ENCODE results near the gene ATP1A1. TPM values are rescaled to one million over a fixed set of nuclear protein-coding genes. Genes with fewer than 3 reads are reported as not detected.

The ATP1A1 gene
- total RNA-seq, 2 donors from 2014 or later = 259 to 313 TPM

DNA sequence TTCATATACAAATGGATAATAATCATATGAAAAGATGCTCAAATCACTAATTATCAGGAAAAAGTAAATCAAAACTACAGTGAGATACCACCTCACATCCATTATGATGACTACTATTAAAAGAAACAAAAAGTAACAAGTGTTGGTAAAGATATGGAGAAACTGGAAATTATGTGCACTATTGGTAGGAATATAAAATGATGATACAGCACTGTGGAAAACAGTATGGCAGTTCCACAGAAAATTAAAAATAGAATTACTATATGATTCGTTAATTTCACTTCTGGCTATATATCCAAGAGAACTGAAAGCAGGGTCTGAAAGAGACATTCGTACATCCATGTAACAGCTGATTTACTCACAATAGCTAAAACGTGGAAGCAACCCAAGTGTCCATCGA, 21.1 kb upstream of the ATP1A1 start:
- no peak for ATAC-seq
- no peak for DNase-seq
- Mint-ChIP-seq H3K4me1 (peaks cover 24% of the 10 kb centered on the region), H3K27me3 (no peaks in the 10 kb centered on the region), H3K36me3 (ENCODE audit: low read depth) (no peaks in the 10 kb centered on the region), H3K4me3 (no peak overlapping the region), H3K27ac (peak overlapping the region; percentile 88)
- H3K9me3 ChIP-seq (ENCODE audit: control insufficient read depth, low read length, poor library complexity, severe bottlenecking) = no peaks in the 10 kb centered on the region

DNA sequence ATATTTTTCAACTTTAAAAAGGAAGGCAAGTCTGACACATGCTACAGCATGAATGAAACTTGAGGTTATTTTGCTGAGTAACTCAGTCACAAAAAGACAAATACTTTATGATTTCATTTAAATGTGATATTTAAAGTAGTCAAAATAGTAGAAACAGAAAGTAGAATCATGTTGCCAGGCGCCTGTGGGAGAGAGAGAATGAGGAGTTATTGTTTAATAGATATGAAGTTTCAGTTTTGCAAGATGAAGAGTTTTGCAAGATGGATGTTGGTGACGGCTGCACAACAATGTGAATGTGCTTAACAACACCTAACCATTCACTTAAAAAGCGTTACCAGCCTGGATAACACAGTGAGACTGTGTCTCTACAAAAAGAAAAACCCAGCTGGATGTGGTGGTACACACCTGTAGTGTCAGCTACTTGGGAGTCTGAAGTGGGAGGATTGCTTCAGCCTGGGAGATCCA, 20.7 kb upstream of the ATP1A1 start:
- H3K4me1 Mint-ChIP-seq = peaks cover 22% of the 10 kb centered on the region
- DNase-seq = no peak
- peak overlapping the region; percentile 56 for H3K4me3 Mint-ChIP-seq
- H3K36me3 Mint-ChIP-seq (ENCODE audit: low read depth) = no peaks in the 10 kb centered on the region
- peak; percentile 23 for ATAC-seq
- H3K27me3 Mint-ChIP-seq = no peaks in the 10 kb centered on the region
- peak overlapping the region; percentile 88 for H3K27ac Mint-ChIP-seq
- H3K9me3 ChIP-seq (ENCODE audit: control insufficient read depth, low read length, poor library complexity, severe bottlenecking) = no peaks in the 10 kb centered on the region

DNA sequence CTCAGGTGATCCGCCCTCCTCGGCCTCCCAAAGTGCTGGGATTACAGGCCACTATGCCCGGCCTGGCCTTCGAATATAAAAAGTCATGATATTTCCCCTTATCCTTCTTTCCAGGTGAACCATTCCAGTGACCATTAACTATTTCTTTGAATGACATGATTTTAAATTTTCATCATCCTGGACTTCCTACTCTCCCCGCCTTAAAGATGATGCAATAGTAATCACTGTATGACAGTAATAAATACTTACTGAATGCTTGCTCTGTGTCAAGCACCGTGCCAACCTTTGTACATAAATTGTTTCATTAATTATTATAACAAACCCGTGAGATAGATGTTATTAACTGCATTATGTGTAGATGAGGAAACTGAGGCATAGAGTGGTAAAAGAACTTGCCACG, 19.9 kb upstream of the ATP1A1 start:
- peaks cover 21% of the 10 kb centered on the region for H3K4me1 Mint-ChIP-seq
- H3K9me3 ChIP-seq (ENCODE audit: control insufficient read depth, low read length, poor library complexity, severe bottlenecking) = no peaks in the 10 kb centered on the region
- no peak overlapping the region for H3K27ac Mint-ChIP-seq
- ATAC-seq (no peak), DNase-seq (no peak)
- H3K4me3 Mint-ChIP-seq = no peak overlapping the region
- H3K36me3 Mint-ChIP-seq (ENCODE audit: low read depth) = no peaks in the 10 kb centered on the region
- no peaks in the 10 kb centered on the region for H3K27me3 Mint-ChIP-seq

DNA sequence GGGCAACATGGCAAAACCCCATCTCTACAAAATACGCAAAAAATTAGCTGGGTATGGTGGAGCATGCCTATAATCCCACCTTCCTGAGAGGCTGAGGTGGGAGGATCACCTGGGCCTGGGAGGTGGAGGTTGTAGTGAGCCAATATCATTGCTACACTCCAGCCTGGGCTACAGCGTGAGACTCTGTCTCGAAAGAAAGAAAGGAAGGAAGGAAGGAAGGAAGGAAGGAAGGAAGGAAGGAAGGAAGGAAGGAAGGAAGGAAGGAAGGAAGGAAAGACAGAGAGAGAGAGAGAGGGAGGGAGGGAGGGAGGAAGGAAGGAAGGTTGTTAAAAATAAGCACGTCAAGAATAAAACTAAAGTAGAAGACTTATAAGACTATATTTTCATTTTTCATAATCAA, 17.0 kb upstream of the ATP1A1 start:
- ATAC-seq (no peak), DNase-seq (no peak)
- Mint-ChIP-seq H3K4me3 (no peak overlapping the region), H3K27ac (no peak overlapping the region), H3K27me3 (no peaks in the 10 kb centered on the region), H3K36me3 (ENCODE audit: low read depth) (no peaks in the 10 kb centered on the region), H3K4me1 (peaks cover 26% of the 10 kb centered on the region)
- H3K9me3 ChIP-seq (ENCODE audit: control insufficient read depth, low read length, poor library complexity, severe bottlenecking) = no peaks in the 10 kb centered on the region

DNA sequence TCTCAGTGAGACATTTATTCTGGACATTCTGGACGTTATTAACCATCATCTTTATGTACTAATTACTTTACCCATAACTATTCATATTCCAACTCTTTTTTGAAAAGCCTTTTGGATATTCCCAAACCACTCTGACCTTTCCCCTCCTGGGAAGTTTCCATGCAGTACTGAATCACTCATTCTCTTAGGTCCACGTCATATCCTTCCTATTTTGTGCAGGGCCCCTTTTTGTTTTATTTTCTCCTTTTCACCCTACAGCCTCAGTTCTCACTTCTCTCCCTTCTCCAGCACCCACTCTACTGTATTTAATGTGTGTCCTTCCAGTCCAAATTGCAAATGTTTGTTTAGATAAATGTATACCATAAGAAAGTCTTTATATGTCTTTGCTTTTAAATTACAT, 16.4 kb upstream of the ATP1A1 start:
- ATAC-seq (no peak), DNase-seq (no peak)
- no peaks in the 10 kb centered on the region for H3K27me3 Mint-ChIP-seq
- no peaks in the 10 kb centered on the region for H3K36me3 Mint-ChIP-seq (ENCODE audit: low read depth)
- no peak overlapping the region for H3K4me3 Mint-ChIP-seq
- no peaks in the 10 kb centered on the region for H3K9me3 ChIP-seq (ENCODE audit: control insufficient read depth, low read length, poor library complexity, severe bottlenecking)
- peak overlapping the region; percentile 6 for H3K27ac Mint-ChIP-seq
- H3K4me1 Mint-ChIP-seq = peaks cover 26% of the 10 kb centered on the region

DNA sequence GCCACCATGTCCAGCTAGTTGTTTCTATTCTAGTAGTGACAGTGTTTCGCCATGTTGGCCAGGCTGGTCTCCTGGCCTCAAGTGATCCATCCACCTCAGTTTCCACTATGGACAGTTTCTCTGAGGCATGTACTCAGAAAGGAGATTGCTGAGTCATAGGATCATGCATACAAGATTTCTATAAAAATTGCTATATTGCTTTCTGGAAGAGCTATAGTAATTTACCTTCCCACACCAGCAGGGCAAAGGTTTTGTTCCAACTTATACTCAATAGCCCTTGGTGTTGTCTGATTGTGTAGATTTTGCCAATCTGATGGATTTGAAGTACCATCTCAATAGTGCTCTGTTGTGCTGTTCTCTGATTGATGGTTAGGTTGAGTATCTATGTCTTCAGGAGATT, 15.6 kb upstream of the ATP1A1 start:
- Mint-ChIP-seq H3K27ac (peak overlapping the region; percentile 47), H3K27me3 (no peaks in the 10 kb centered on the region), H3K36me3 (ENCODE audit: low read depth) (no peaks in the 10 kb centered on the region), H3K4me3 (no peak overlapping the region), H3K4me1 (peaks cover 18% of the 10 kb centered on the region)
- H3K9me3 ChIP-seq (ENCODE audit: control insufficient read depth, low read length, poor library complexity, severe bottlenecking) = no peaks in the 10 kb centered on the region
- ATAC-seq (no peak), DNase-seq (no peak)

DNA sequence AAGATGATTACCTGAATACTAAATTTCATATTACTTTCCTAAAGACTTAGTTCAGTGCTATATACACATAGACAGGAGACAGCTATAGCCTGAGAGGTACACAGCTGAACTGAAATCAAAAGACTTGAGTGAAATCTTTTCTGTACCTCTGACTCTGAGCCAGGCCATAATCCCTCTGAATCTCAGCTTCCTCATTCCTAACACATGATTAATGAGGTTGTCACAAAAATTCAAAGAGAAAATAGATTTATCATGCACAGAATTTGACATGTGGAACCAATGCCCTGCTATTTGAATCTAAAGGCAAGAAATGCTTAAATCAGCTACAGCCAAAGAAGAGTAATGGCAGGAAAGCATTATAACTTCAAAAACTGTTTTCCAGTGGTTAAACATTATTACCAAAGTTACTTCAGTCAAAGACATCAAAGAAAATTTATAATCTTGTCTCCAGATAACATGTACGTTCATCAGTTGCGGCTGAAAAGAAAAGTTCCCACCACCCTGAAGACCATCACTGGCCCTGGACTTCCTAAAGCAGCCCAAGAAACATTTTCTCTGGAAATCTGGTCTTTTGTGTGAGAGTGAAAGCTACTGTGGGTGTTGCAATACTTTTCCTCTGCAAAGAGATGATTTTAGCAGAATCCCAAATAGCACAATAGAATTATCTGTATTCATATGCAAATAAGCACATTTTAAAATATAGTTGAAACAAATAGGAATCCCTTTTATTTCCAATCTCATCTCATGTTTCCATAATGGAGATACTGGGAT, 13.8 kb upstream of the ATP1A1 start:
- DNase-seq (no peak), ATAC-seq (no peak)
- Mint-ChIP-seq H3K4me1 (peaks cover 20% of the 10 kb centered on the region), H3K4me3 (no peak overlapping the region), H3K27me3 (no peaks in the 10 kb centered on the region), H3K36me3 (ENCODE audit: low read depth) (no peaks in the 10 kb centered on the region), H3K27ac (no peak overlapping the region)
- H3K9me3 ChIP-seq (ENCODE audit: control insufficient read depth, low read length, poor library complexity, severe bottlenecking) = no peaks in the 10 kb centered on the region

DNA sequence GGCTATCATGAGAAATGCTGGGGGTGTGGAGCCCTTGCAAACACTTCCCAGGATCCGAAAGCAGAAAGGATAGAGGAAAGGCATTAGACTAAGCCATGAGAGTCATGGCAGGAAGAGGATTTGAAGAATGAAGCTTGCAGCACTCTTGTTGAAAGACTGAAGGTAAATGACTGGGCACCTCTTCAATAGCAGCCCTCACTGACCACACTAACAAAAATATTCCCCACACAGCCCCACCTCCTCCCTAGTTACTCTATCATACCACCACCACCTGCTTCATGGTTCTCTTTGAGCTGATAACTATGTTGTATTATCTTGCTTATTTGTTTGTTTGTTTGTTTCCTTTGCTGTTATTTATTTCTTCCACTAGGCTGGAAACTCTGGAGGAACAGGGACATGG, 13.2 kb upstream of the ATP1A1 start:
- Mint-ChIP-seq H3K27me3 (no peaks in the 10 kb centered on the region), H3K36me3 (ENCODE audit: low read depth) (no peaks in the 10 kb centered on the region), H3K4me3 (no peak overlapping the region), H3K27ac (no peak overlapping the region), H3K4me1 (peaks cover 17% of the 10 kb centered on the region)
- no peak for DNase-seq
- no peaks in the 10 kb centered on the region for H3K9me3 ChIP-seq (ENCODE audit: control insufficient read depth, low read length, poor library complexity, severe bottlenecking)
- ATAC-seq = no peak

DNA sequence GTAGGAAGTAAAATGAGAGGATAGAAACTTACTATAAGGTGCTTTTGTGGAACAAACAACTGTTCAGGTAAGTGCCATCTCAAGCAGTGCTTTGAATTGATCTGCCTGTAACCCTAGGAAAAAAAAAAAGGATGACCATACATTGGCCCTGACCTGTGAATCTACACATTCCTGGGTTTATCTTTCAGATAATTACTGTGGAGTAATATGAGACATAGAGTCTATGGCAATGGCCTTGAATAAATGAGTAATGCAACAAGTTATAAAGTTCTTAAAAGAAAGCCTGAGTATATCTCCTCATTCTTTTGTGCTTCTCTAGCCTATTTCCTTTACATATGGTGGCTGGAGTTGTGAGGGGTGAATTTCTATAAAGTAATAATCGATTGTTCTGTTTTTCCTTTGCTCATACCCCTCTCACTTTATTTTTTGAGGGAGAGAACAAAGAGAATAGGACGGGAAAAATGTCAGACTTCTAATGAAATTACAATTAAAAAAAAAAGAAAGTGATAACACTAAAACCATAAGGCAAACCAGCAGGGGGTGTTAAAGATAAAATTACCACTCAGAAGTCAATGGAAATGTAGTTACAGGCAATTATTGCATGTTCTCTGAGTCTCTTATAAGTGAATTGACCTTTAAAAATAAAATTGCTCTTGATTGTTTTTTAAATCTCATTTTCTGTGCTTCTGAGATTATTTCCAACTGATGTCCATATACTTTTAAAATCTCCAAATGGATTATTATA, 12.4 kb upstream of the ATP1A1 start:
- ATAC-seq = no peak
- Mint-ChIP-seq H3K27me3 (no peaks in the 10 kb centered on the region), H3K27ac (no peak overlapping the region), H3K4me1 (peaks cover 17% of the 10 kb centered on the region), H3K4me3 (no peak overlapping the region), H3K36me3 (ENCODE audit: low read depth) (no peaks in the 10 kb centered on the region)
- DNase-seq = no peak
- H3K9me3 ChIP-seq (ENCODE audit: control insufficient read depth, low read length, poor library complexity, severe bottlenecking) = no peaks in the 10 kb centered on the region

DNA sequence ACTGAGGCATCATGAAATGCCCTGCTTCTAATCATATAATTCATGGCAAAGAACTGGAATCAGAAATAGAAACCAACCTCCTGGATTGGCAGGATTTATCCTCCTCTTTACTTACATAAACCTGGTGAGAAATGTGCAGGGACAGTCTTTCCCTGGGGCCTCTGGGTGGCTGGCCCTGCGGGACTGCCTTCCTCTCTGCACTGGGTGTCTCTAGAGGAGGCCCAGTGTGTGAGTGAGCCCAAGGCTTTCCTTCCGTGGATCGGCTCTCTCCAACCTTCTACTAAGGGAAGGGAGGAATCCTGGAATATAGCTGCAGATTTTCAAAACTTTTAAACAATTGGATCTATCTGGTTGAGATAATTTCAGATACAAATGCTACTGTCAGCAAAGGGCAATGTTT, 11.4 kb upstream of the ATP1A1 start:
- Mint-ChIP-seq H3K36me3 (ENCODE audit: low read depth) (no peaks in the 10 kb centered on the region), H3K27me3 (no peaks in the 10 kb centered on the region), H3K27ac (no peak overlapping the region), H3K4me3 (no peak overlapping the region), H3K4me1 (peaks cover 21% of the 10 kb centered on the region)
- DNase-seq (no peak), ATAC-seq (no peak)
- no peaks in the 10 kb centered on the region for H3K9me3 ChIP-seq (ENCODE audit: control insufficient read depth, low read length, poor library complexity, severe bottlenecking)

DNA sequence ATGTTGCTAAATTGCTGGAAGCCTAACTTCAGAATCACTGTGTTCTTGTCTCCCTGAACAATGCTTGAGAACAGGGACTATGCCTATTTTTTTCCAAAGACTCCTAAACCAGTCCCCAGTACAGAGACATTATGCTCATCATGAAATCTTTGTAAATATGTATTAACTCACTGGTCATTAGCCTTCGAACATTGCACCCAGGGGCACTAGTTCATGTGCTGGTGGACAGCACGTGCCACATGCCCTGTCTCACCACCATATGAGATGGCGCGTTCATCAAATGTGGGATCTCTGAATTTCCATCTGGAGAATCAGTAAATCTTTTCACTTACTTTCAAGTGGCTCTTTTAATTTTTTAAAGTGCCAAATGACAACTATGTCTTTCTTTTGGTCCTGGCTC, 11.0 kb upstream of the ATP1A1 start:
- Mint-ChIP-seq H3K4me3 (no peak overlapping the region), H3K4me1 (peaks cover 17% of the 10 kb centered on the region), H3K27me3 (no peaks in the 10 kb centered on the region), H3K27ac (no peak overlapping the region), H3K36me3 (ENCODE audit: low read depth) (no peaks in the 10 kb centered on the region)
- DNase-seq = no peak
- no peak for ATAC-seq
- no peaks in the 10 kb centered on the region for H3K9me3 ChIP-seq (ENCODE audit: control insufficient read depth, low read length, poor library complexity, severe bottlenecking)

DNA sequence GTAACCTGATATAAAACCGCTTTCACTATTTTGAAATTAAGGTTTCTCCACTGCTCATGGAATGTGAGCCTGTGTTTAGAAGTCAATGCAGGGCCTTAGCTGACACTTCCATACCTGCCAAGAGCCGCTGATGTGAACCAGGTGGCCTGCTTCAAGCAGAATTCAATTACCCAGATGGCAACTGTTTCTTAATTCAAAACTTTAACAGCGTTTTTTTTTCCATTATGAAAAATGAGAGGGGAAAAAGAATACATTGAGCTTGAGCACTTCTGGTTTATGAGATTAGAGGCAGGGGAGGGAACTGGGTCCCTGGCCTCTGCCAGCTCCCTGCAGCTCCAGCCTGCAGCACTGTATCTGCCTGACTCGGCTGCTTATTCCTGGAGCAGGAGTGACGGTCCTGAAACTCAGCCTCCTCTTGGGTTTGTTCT, 7.7 kb upstream of the ATP1A1 start:
- ATAC-seq = no peak
- H3K9me3 ChIP-seq (ENCODE audit: control insufficient read depth, low read length, poor library complexity, severe bottlenecking) = no peaks in the 10 kb centered on the region
- no peak for DNase-seq
- no peak overlapping the region for H3K27ac Mint-ChIP-seq
- no peaks in the 10 kb centered on the region for H3K36me3 Mint-ChIP-seq (ENCODE audit: low read depth)
- H3K4me3 Mint-ChIP-seq = no peak overlapping the region
- peaks cover 25% of the 10 kb centered on the region for H3K4me1 Mint-ChIP-seq
- no peaks in the 10 kb centered on the region for H3K27me3 Mint-ChIP-seq

DNA sequence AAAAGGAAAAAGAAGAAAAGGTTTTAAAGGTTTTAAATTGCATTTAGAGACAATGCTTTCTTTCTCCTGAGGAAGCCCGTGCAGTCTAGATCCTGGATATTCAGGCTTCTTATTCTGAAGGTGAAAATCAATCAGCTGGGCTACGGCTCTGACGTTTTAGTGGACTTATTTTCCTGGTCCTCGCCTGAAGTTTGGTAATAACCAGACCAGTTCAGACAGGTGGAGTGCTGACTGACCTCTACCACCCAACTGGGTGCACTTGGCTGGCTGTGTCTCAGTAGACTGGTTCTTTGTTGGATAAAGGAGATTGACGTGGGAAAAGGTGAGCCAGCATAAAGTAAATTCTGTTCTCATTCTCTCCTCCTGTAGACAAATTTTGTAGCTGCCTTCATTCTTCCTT, 7.2 kb upstream of the ATP1A1 start:
- Mint-ChIP-seq H3K27me3 (no peaks in the 10 kb centered on the region), H3K36me3 (ENCODE audit: low read depth) (no peaks in the 10 kb centered on the region), H3K4me3 (no peak overlapping the region), H3K4me1 (peaks cover 25% of the 10 kb centered on the region), H3K27ac (no peak overlapping the region)
- no peaks in the 10 kb centered on the region for H3K9me3 ChIP-seq (ENCODE audit: control insufficient read depth, low read length, poor library complexity, severe bottlenecking)
- ATAC-seq = no peak
- DNase-seq = no peak

All from T-helper 17 cell (primary cell).